K562 (cell line): ENCODE data around the gene TENT4B. TPM values are rescaled to one million over a fixed set of nuclear protein-coding genes. Genes with fewer than 3 reads are reported as not detected.
A peak's percentile ranks its signal among the peaks of the same experiment; 100 is the strongest.

Experiments
- CBFA2T3 ChIP-seq: fragments of 450-650 bp; IDR thresholded peaks from 2 replicates; pipeline ENCODE4 v1.6.1; 2017
- ZBTB40 ChIP-seq, 2 experiments: fragments of 450-650 bp in 1 of 2; sonication (generic) in 1 of 2; formaldehyde crosslinking in 1 of 2; IDR thresholded peaks; 2 replicates each; pipeline versions ENCODE4 v1.7.1 to v1.9.0; 2016 to 2022; ENCODE audit warnings: inconsistent platforms in 1 of 2, mild to moderate bottlenecking in 1 of 2, missing genetic modification reagents in 1 of 2
- ZBTB8A ChIP-seq: fragments of 450-650 bp; IDR thresholded peaks from 2 replicates; pipeline ENCODE4 v1.6.1; 2018; ENCODE audit warnings: mild to moderate bottlenecking, moderate library complexity; ENCODE audit not compliant: partially characterized antibody
- ZFX ChIP-seq: sonication (generic); formaldehyde crosslinking; IDR thresholded peaks from 2 replicates; pipeline ENCODE4 v1.8.0; 2022; ENCODE audit warnings: mild to moderate bottlenecking, missing genetic modification reagents, moderate library complexity
- ZNF354B ChIP-seq: fragments of 250-450 bp; sonication (Bioruptor Pico); IDR thresholded peaks from 2 replicates; pipeline ENCODE4 v1.4.0; 2020
- polyA plus RNA-seq, 8 experiments: library from polyadenylated mRNA; depleted of rRNA in 4 of 8; stranded (reverse) in 5 of 8; unstranded in 3 of 8; fragments of >200 nt; fragmentation: Nextera tagmentation in 2 of 8; fragmentation: Illumina TruSeq in 1 of 8; extraction: Ambion mirVana in 2 of 8; extraction: Trizol in 1 of 8; gene quantifications; 2 replicates each; pipeline versions ENCODE4 v1.2.1 to v1.2.3, GENCODE V29; 2011 to 2014; ENCODE audit warnings: inconsistent platforms in 1 of 8, missing spikeins in 1 of 8
- total RNA-seq, 7 experiments: library from RNA; depleted of rRNA in 6 of 7; stranded (reverse); fragments of >200 nt in 6 of 7; fragmentation: Illumina TruSeq in 2 of 7; extraction: Trizol in 2 of 7; gene quantifications; 2 replicates each; pipeline versions ENCODE4 v1.2.1 to v1.2.3, GENCODE V29; 2011 to 2021; ENCODE audit warnings: low replicate concordance in 1 of 7
- TF ChIP-seq, protein P1 (sequence below): fragments of 450-650 bp; IDR thresholded peaks from 2 replicates; pipeline ENCODE4 v1.6.1; 2016; ENCODE audit warnings: low read depth
- TF ChIP-seq, protein P2 (sequence below): sonication (generic); formaldehyde crosslinking; IDR thresholded peaks from 2 replicates; pipeline ENCODE4 v1.8.0; 2022; ENCODE audit warnings: mild to moderate bottlenecking, low read depth, missing genetic modification reagents

The TENT4B gene
- total and polyA plus RNA-seq, 9 of the 15 experiments (the other 6 are each of a cell fraction or from before 2014, with no cell fraction given): 5.2 to 8.4 (median 7.0) TPM

- no peak for TF ChIP-seq ZBTB40 (IDR thresholded peaks at IDR 0.05)
- no peak for TF ChIP-seq ZBTB40 (CRISPR knock-in tag; IDR thresholded peaks at IDR 0.05)
- TF ChIP-seq, protein P1, sequence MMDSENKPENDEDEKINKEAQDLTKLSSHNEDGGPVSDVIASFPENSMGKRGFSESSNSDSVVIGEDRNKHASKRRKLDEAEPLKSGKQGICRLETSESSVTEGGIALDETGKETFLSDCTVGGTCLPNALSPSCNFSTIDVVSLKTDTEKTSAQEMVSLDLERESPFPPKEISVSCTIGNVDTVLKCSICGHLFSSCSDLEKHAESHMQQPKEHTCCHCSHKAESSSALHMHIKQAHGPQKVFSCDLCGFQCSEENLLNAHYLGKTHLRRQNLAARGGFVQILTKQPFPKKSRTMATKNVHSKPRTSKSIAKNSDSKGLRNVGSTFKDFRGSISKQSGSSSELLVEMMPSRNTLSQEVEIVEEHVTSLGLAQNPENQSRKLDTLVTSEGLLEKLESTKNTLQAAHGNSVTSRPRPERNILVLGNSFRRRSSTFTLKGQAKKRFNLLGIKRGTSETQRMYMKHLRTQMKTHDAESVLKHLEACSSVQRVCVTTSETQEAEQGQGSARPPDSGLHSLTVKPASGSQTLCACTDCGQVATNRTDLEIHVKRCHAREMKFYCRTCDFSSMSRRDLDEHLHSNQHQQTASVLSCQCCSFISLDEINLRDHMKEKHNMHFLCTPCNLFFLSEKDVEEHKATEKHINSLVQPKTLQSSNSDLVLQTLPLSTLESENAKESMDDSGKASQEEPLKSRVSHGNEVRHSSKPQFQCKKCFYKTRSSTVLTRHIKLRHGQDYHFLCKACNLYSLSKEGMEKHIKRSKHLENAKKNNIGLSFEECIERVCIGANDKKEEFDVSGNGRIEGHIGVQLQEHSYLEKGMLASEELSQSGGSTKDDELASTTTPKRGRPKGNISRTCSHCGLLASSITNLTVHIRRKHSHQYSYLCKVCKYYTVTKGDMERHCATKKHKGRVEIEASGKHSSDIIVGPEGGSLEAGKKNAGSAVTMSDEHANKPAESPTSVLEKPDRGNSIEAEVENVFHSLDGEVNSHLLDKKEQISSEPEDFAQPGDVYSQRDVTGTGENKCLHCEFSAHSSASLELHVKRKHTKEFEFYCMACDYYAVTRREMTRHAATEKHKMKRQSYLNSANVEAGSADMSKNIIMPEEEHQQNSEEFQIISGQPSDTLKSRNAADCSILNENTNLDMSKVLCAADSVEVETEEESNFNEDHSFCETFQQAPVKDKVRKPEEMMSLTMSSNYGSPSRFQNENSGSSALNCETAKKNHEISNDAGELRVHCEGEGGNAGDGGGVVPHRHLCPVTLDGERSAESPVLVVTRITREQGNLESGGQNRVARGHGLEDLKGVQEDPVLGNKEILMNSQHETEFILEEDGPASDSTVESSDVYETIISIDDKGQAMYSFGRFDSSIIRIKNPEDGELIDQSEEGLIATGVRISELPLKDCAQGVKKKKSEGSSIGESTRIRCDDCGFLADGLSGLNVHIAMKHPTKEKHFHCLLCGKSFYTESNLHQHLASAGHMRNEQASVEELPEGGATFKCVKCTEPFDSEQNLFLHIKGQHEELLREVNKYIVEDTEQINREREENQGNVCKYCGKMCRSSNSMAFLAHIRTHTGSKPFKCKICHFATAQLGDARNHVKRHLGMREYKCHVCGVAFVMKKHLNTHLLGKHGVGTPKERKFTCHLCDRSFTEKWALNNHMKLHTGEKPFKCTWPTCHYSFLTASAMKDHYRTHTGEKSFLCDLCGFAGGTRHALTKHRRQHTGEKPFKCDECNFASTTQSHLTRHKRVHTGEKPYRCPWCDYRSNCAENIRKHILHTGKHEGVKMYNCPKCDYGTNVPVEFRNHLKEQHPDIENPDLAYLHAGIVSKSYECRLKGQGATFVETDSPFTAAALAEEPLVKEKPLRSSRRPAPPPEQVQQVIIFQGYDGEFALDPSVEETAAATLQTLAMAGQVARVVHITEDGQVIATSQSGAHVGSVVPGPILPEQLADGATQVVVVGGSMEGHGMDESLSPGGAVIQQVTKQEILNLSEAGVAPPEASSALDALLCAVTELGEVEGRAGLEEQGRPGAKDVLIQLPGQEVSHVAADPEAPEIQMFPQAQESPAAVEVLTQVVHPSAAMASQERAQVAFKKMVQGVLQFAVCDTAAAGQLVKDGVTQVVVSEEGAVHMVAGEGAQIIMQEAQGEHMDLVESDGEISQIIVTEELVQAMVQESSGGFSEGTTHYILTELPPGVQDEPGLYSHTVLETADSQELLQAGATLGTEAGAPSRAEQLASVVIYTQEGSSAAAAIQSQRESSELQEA: no peak
- TF ChIP-seq ZNF354B (CRISPR knock-in tag): no peak
- TF ChIP-seq CBFA2T3: peak; percentile 13; the same call in 1 of the 2 replicates
- TF ChIP-seq ZFX (CRISPR knock-in tag): 0 out of 2 replicates have a peak, but pooled peaks have one; percentile 24
- no peak for TF ChIP-seq ZBTB8A
- TF ChIP-seq, protein P2, sequence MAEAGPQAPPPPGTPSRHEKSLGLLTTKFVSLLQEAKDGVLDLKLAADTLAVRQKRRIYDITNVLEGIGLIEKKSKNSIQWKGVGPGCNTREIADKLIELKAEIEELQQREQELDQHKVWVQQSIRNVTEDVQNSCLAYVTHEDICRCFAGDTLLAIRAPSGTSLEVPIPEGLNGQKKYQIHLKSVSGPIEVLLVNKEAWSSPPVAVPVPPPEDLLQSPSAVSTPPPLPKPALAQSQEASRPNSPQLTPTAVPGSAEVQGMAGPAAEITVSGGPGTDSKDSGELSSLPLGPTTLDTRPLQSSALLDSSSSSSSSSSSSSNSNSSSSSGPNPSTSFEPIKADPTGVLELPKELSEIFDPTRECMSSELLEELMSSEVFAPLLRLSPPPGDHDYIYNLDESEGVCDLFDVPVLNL: no peak
These were observed 112.2 kb downstream of the TENT4B start (continued) for GRCh38 chr16:50265260-50265659.
